GM18502 (cell line): ENCODE data around the gene CPNE7.
"Not testable (repeated sequence)": the region's sequence is repeated elsewhere in the genome, so short reads cannot be mapped to it uniquely, and the experiment has no call there.

Experiments used
- ATAC-seq: cut with Tn5 transposase; IDR thresholded peaks from one replicate; pipeline ENCODE4 v1.9.1; 2021; ENCODE audit warnings: mild to moderate bottlenecking; ENCODE audit not compliant: unreplicated experiment, poor library complexity

CPNE7 gene

DNA sequence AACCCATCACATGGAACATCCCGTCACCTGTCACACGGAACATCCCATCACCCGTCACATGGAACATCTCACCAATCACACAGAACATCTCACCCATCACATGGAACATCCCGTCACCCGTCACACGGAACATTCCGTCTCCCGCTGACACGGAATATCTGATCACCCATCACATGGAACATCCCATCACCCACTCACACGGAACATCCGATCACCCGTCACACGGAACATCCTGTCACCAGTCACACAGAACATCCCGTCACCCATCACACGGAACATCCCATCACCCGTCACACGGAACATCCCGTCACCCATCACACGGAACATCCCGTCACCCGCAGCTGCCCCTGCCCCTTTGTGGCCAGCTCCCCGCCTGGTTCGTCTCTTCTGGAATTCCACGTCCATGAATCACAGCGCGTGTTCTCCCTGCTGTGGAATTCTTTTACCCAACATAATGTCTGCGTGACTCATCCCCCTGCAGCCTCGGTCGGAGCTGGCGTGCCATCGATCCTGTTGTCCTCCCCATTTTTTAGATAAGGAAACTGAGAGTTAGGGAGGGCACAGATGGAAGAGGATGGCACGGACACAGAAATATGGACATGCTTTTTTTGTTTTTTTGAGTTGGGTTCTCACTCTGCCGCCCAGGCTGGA is 5.6 kb downstream of the CPNE7 start:
- ATAC-seq: no peak

DNA sequence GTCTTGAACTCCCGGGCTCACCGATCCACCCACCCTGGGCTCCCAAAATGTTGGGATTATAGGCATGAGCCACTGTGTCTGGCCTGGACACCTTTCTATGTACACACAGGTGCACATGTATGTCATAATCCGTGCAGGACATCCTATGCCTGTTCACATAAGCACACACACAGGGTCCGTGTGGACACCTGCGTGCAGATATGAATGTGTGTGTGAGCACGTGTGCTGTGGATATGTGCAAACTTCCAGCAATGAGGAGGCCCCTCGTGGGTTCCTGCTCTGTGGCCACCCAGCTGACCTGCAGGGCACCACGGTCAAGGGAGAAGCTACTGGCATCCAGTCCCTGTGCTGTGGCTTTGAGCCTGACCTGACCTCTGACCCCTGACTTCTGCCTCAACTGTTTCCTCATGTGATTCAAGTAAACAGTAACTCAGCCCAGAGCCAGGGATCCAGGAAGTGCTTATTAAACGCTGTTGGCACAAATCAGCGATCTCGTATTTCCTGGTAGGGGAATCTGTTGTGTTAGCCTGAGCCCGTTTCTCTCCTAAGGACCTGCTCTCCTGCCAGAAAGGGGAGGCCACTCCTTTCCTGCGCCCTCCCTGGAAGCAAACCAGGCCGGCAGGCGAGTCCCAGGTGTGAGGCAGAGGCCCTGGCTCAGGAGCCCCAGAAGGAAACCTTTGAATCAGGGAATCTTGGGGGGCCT is 6.5 kb downstream of the CPNE7 start:
- no peak for ATAC-seq

DNA sequence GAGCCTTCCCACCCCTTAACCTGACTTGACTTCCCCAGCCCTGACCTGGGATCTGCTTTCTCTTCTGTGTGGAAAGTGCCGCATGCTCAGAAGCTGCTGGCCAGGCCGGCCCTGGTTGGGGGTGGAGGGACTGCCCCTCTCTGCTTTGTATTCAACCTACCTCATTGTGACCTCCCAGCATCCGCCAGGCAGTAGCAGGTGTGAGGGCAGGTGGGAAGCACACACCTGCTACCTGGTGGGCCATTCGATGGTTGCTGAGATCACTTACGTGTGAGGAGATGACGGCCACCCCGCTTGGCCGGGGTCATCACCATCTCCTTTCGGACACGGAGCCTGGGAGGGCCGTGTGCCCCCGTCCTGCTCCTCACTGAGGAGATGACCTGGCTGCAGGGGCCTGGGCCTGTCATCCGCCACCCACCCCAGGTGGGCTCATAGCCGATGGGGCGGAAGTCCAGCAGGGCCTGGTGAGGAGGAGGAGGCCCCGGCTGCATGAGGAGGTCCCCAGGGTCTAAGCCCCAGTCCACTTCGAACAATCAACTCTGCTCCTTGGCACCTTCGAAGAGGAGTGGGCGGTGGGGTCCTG is 7.1 kb downstream of the CPNE7 start:
- no peak for ATAC-seq

DNA sequence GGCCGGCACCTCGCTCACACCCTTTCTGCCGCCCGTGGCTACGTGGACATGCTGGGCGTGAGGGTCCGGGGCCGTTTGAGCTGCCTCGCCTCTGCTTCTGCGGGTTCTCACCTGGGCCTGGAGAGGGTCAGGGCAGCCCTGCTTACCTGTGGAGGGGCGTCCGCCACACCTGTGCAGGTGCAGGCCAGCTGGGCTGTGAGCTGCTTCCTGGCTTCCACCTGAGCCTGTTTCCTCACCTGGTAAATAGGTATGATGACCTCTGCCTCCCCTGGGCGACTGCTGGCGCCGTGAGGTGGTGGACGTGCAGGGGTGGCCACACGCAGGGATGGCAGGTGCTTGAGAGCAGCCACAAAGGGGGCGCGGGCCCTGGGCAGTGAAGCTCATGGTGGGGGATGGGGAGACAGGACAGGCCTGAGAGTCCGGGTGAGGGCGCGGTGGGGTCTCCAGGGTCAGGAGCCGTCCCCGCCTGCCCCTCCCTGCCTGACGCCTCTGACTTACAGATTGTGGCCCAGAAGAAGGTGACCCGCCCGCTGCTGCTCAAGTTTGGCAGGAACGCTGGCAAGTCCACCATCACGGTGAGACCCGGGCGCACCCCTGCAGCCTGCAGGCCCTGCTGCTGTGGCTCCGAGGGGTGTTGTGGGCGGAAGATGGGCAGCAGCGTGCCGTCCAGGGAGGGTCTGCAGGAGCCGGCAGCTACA is 7.8 kb downstream of the CPNE7 start:
- ATAC-seq: no peak

DNA sequence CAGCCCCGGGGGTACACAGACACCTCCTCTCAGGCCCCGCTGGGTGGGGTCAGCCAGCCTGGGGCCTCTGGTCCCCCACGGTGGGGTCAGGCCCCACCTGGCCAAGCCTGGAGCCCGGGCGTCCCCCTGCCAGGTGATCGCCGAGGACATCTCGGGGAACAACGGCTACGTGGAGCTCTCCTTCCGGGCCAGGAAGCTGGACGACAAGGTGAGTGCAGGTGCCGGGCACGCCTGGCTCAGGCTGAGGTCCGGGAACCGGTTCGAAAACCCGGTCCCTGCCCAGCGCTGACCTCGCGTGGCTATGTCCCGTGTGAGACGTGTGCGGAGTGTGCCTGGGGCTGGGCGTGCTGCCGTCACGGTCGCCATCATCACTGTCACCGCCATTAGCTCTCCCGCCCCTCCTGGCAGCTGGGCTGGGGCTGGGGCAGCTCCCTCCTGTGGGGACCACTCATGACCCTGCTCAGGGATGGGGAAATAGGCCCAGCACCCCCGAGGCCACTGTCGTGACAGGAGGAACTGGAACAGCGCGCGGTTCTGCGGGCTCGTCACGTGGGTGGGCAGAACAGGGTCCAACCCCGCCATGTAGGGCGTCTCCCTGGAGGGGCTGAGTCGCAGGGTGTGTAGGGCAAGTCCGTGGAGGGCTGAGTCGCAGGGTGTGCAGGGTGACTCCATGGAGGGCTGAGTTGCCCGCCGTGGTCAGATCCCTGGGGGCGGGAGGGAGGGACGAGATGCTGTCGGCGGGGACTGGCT is 8.5 kb downstream of the CPNE7 start:
- no peak for ATAC-seq

DNA sequence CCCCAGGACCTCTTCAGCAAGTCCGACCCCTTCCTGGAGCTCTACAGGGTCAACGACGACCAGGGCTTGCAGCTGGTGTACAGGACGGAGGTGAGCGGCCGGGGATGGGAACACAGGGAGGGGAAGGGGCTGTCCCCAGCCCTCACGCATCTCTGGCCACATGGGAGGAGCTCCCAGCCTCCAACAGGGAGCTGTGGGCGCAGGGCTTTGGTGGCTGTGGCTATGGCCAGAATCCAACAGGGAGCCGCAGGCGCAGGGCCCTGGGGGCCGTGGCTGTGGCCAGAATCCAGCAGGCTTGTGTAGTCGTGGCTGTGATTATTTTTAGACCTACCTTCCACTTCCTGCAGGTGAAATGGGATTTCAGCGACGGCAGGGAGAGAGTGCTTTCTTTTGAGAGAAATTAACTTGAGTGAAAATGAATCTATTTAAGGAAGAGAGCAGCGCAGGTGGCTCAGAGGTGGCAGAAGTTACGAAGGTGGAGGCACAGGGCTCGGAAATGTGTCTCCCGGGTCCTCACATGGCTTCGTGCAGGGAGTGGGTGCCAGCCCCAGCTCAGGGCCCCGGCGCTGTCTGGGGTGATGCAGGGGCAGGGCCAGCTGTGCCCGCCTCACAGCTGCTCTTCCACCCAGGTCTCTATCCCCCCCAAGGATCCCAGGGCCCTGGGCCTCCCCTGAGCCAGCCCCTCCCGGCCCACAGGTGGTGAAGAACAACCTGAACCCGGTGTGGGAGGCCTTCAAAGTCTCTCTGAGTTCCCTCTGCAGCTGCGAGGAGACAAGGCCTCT is 9.4 kb downstream of the CPNE7 start:
- no peak for ATAC-seq

DNA sequence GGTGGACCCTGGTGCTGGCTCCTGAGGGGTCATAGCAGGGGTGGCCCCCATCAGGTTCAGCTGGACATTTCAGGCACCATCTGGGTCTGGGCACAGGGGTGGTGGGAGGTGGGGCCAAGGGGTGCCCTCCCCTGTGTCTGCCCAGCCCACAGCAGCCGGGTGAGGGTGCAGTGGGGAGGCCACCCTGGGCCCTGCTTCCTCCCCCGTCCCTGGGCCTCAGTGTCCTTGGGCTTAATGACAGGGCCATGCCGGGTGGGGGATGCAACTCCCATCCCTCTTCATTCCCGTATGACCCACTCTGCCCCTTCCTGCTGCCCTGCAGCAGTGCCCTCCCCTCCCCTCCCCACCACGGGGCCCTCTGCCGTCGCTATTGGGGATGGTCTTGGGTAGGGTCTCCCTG is 10.7 kb downstream of the CPNE7 start:
- no peak for ATAC-seq

DNA sequence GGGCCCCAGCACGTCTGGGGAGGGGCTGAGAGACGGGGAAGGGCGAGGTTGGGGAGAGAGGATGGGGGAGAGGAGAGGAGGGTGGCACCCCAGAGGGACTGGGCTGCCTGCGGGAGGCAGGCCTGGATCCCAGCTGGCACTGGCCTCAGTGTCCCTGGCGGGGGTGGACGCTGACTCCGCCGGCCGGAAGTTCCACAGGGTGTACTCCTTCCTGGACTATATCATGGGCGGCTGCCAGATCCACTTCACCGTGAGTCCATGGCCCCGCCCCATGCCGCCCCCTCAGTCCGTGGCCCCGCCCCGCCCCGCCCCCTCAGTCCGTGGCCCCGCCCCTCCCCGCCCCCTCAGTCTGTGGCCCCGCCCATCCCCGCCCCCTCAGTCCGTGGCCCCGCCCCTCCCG is 11.3 kb downstream of the CPNE7 start:
- ATAC-seq: no peak

DNA sequence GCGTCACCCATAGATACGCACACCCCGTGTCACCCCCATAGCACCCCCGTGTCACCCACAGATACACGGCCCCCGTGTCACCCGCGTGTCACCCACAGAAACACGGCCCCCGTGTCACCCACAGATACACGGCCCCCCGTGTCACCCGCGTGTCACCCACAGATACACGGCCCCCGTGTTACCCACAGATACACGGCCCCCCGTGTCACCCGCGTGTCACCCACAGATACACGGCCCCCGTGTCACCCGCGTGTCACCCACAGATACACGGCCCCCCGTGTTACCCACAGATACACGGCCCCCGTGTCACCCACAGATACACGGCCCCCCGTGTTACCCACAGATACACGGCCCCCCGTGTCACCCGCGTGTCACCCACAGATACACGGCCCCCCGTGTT is 12.1 kb downstream of the CPNE7 start:
- ATAC-seq: not testable (repeated sequence)

DNA sequence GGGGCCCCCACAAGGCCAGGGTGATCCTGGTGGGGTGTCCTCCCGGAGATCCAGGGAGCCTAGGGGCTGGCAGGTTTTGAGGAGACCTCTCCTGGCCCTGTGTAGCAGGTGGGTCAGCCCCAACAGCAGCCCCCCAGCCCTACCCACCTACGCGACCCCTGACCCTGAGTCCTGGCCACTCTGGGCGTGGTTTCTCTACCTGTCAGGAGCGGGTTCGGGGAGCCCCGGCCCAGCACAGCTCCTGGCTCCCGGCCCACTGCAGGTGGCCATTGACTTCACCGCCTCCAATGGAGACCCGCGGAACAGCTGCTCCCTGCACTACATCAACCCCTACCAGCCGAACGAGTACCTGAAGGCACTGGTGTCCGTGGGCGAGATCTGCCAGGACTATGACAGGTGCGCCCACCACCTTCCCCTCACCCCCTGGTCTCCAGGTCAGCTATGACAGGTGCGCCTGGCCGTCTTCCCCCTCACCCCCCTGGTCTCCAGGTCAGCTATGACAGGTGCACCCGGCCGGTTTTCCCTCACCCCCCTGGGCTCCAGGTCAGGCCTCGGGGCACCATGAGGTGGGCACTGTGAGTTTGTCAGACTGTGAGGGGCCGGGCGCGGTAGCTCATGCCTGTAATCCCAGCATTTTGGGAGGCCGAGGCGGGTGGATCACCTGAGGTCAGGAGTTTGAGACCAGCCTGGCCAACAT is 13.0 kb downstream of the CPNE7 start:
- no peak for ATAC-seq

DNA sequence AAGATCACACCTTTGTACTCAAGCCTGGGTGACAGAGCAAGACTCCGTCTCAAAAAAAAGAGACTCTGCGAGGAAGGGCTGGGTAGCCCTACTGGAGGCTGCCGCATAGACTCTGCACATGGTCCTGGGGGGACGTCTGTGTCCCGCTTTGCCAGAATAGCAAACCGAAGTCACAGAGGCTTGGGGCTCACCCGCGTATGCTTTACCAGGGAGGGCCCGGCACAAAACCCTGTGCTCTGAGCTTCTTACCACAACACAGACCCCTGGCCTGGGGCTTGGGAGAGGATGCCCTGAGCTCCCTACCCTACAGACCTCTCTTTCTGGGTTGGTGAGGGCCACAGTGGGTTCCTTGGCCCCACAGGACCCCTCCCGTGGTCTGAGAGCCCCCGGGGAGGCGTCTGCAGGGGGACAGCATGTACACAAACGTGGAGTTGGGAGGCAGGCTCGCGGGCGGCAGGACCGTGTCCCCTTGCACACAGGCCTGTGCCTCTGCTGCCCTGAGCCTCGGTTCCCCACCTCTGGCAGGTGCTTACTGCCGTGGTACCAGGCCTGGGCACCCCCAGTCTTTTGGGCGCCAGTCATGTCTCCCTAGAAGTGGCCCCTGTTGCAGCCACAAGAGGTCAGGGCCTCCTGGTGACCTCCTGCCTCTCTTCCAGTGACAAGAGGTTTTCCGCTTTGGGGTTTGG is 13.8 kb downstream of the CPNE7 start:
- no peak for ATAC-seq

DNA sequence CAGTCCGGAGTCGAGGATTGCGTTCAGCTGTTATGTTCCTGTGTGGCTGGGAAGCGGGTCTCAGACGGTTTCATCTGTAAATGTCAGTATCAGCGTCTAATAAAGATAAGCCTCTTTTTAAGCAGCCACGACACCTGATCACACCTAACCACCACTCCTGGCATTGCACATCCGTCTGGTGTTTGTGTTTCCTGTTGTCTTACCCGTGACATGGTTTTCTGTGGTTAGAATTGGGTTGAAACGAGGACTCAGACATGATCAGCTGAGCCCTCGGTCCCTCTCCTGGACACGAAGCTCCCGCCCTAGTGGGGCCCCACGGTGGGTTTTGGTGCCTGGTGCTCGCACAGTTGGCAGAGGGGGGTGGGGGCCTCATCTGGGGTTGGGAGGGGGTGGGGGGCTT is 18.3 kb downstream of the CPNE7 start:
- ATAC-seq: no peak

DNA sequence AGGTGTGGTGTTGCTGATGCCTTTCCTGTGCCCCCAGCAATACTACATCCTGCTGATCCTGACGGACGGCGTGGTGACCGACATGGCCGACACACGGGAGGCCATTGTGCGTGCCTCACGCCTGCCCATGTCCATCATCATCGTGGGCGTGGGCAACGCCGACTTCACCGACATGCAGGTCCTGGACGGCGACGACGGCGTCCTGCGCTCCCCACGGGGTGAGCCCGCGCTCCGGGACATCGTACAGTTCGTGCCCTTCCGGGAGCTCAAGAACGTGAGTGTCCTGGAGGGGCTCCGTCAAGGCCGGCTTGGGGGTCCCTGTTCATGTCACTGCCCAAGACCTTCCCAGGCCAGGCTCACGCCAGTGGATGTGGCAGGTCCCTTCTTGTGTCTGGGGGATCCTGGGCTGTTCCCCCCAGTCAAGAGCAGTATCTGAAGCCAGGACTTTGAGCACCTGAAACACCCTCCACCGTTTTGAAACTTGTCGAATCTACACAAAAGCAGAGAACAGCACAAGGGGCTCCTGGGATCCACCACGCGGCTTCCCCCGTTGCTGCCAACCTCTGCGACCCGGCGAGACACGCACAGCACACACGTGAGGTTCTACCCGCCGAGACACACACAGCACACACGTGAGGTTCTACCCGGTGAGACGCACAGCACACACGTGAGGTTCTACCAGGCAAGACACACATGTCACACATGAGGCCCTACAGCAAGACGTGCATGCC is 19.9 kb downstream of the CPNE7 start:
- ATAC-seq: no peak

DNA sequence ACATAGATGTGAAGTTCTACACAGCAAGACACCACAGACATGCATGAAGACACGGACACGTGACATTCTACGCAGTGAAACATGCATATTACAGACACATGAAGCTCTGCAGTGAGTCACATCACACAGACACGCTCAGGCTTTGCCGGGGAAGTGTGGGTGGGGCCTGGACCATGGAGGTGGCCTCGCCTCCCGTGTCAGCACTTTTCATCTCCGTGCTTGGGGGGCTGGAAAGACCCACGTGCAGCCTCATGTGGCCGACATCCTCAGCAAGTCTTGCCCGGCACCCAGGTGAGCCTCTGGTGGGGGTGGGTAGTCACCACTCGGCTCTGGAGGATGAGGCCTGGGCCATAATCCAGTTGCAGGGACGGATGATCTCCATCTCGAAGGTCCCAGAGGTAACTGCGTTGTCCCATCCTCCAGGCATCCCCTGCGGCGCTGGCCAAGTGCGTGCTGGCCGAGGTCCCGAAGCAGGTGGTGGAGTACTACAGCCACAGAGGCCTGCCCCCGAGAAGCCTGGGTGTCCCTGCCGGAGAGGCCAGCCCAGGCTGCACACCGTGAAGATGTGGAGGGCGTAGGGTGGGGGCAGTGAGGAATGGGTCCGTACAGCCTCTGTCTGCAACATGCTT is 20.6 kb downstream of the CPNE7 start:
- ATAC-seq: no peak

DNA sequence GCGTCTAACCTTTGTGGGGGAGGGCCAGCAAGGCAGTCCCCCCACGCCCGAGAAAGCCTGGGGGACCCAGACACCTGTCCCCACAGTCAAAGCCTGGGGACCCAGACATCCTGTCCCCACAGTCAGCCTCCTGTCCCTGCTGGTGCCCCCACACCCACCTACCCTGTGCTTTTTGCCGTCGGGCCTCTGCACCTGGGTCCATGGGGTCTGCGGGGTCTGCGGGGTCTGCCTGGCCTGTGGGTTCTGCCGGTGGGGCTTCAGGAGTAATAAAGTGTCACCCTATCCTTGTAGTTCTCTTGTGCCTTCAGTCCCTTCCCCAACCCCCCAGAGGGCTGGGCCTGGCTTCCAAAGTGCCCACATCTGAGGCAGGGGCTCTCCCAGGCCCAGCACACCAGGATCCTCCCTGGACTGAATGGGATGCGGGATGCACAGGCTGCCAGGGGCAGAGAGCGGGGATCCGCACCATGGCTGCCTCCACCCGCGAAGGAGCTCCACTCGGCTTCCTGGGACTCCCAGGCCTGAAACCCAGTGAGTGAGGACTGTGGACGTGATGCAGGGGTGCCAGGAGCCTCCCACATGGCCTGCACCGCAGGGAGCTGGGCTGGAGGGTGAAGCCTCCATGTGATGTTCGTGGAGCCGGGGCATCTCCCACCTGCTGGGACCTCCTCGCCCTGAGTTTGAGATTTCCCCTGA is 21.5 kb downstream of the CPNE7 start:
- ATAC-seq: no peak

DNA sequence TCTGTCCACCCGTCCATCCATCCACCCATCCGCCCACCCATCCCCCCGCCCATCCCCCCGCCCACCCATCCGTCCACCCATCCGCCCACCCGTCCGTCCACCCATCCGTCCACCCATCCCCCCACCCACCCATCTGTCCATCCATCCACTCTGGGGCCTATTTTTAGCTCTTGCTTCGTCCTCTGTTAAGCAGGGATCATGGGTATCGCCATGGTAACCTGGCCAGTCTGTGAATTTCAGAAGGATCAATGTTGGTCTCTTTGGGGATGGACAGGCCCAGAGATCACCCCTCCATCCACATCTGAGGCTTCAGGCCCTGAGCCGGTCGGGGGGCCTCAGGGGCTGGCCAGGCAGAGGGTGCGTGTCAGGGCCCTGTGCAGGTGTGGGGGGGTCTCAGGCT is 22.6 kb downstream of the CPNE7 start:
- ATAC-seq: no peak

DNA sequence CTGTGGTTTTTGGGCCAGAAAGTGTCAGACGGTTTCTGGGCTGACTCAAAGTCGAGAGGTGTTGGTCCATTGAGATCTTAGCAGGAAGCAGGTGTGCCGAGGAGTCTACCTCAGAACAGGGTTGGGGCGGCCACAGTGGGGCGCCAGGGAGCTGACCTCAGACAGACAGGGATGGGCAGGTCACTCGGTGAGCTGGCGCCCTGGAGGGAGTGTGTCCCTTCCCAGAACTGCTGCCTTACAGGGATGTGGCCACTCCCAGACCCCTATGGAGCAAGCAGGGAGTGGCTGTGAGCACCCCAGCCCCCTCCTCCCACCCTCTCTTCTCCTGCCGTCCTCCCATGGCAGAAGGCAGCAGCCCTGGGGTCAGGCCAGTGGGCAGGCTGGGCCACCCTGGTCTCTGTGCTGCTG is 23.9 kb downstream of the CPNE7 start:
- ATAC-seq: no peak
